Mesodermal cell (in vitro differentiated cells): ENCODE results near the gene SLC17A5.
"Not testable (repeated sequence)": the region's sequence is repeated elsewhere in the genome, so short reads cannot be mapped to it uniquely, and the experiment has no call there.

Experiments
- H3K27ac ChIP-seq: 2 replicates; pipeline ENCODE4 v1.7.0; 2013; ENCODE audit warnings: mild to moderate bottlenecking, low read depth, low read length, moderate library complexity; ENCODE audit not compliant: severe bottlenecking
- H3K36me3 ChIP-seq: 2 replicates; pipeline ENCODE4 v1.7.1; 2013; ENCODE audit warnings: mild to moderate bottlenecking, low read length, moderate library complexity; ENCODE audit not compliant: control insufficient read depth, insufficient read depth
- H3K4me1 ChIP-seq: one replicate; pipeline ENCODE4 v1.7.1; 2013; ENCODE audit warnings: mild to moderate bottlenecking, low read length; ENCODE audit not compliant: insufficient read depth, control insufficient read depth, poor library complexity, severe bottlenecking
- H3K4me3 ChIP-seq: 2 replicates; pipeline ENCODE4 v1.7.0; 2013; ENCODE audit warnings: low read length, control low read depth, mild to moderate bottlenecking; ENCODE audit not compliant: insufficient read depth, poor library complexity, severe bottlenecking; ENCODE audit errors: extremely low read depth
- H3K9me3 ChIP-seq: 2 replicates; pipeline ENCODE4 v1.7.1; 2013; ENCODE audit warnings: mild to moderate bottlenecking, low read length, moderate library complexity; ENCODE audit not compliant: control insufficient read depth
- WGBS, 2 experiments: methylation state at CpG; one replicate each; pipeline ENCODE4 v1.1.5; 2013; ENCODE audit warnings: missing lambda C conversion rate in 2 of 2; ENCODE audit not compliant: insufficient coverage in 2 of 2; 5-methylcytosine and 5-hydroxymethylcytosine counted together

SLC17A5 gene

DNA sequence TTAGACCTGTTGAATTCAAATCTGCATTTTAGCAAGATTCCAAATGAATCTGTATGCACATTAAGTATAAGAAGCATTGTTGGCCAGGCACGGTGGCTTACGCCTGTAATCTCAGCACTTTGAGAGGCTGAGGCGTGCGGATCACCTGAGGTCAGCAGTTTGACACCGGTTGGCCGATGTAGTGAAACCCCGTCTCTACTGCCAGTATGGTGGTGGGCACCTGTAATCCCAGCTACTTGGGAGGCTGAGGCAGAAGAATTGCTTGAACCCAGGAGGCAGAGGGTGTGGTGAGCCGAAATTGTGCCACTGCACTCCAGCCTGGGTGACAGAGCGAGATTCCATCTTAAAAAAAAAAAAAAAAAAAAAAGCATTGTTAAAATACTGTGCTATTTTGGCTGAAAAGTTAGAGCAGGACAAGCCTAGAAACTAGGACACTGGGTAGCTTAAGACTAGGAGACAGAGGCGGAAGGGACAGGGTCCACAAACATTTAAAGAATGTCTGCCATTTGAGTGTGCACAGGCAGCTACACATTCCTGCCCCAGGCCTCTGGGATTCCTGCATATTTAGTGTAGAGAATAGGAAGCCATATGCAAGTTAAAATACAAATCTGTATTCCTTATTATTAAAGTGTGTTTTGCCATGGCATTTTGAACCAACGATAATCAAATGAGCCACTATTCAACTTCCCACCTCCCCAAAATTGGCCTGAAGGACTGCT is 87.9 kb downstream of the SLC17A5 start:
- peak overlapping the region; percentile 93 for H3K27ac ChIP-seq

DNA sequence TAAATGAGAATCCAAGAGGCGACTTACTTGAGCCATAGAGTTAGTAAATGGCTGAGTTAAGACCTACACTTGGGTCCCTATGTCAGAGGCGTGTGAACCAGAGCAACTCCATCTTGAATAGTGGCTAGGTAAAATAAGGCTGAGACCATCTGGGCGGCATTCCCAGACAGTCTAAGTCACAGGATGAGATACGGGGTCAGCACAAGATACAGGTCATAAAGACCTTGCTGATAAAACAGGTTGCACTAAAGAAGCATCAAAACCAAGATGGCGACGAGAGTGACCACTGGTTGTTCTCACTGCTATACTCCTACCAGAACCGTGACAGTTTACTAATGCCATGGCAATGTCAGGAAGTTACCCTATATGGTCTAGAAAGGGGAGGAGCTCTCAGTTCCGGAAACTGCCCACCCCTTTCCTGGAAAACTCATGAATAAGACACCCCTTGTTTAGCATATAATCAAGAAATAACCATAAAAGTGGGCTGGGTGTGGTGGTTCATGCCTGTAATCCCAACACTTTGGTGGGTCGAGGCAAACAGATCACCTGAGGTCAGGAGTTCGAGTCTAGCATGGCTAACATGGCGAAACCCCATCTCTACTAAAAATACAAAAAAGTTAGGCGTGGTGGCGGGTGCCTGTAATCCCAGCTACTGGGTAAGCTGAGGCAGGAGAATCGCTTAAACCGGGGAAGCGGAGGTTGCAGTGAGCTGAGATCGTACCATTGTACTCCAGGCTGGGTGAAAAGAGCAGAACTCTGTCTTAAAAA is 89.0 kb downstream of the SLC17A5 start:
- Histone ChIP-seq H3K36me3 (no peaks in the 10 kb centered on the region), H3K27ac (no peak overlapping the region), H3K4me3 (no peak overlapping the region), H3K9me3 (peaks cover 3% of the 10 kb centered on the region), H3K4me1 (peaks cover 22% of the 10 kb centered on the region)
- WGBS, 2 experiments, result 92 to 93% methylated on average over 14 to 16 of the region's 17 CpGs

More for the DNA sequence above, 87.9 kb downstream of the SLC17A5 start:
- H3K9me3 ChIP-seq, result peaks cover 3% of the 10 kb centered on the region
- H3K4me1 ChIP-seq, result peaks cover 22% of the 10 kb centered on the region
- no peaks in the 10 kb centered on the region for H3K36me3 ChIP-seq
- 88 to 91% methylated on average over 8 of the region's 11 CpGs for WGBS, 2 experiments
- H3K4me3 ChIP-seq, result no peak overlapping the region

DNA sequence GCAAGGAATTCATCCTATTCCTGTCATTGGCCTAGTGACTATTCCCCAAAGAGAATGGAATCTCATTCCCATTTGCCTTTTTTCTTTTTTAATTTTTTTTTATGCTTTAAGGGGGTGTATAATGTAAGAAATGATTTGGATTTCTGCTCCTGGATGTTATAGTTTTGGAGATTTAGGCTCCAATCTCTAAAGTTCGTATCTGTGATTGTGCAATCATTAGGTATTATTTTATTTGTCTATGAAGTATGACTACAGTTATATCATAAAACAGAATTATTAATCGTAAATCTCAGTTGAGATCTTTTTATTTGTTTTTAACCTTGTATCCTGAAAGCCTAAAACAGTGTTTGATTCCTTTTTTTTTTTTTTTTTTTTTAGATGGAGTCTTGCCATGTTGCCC is 91.2 kb downstream of the SLC17A5 start:
- Histone ChIP-seq H3K4me1 (peaks cover 19% of the 10 kb centered on the region), H3K27ac (no peak overlapping the region), H3K36me3 (no peaks in the 10 kb centered on the region), H3K4me3 (no peak overlapping the region), H3K9me3 (peaks cover 3% of the 10 kb centered on the region)
- no CpG with 5 or more reads among the region's 2 CpGs for WGBS, 2 experiments

DNA sequence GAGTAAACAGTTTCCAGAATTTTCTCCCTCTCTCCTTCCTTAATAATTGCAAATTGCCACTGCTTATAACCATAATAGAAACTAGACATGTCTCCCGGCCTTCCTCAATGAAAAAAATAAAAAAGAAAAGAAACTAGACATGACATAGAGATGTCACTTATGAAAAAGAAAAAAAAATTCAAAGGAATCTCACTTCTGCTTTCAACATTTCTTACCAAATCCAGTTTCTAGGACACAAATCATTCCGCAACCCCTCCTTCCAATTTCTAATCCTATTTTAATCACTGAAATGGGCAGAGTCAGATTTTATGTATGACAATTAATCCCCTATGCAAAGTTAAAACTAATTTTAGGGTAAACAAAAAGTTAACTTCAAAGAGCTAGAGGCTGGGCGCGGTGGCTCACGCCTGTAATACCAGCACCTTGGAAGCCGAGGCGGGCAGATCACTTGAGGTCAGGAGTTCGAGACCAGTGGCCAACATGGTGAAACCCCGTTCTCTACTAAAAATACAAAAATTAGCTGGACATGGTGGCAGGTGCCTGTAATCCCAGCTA is 92.9 kb downstream of the SLC17A5 start:
- Histone ChIP-seq H3K4me1 (peaks cover 11% of the 10 kb centered on the region), H3K4me3 (no peak overlapping the region), H3K36me3 (no peaks in the 10 kb centered on the region), H3K27ac (peak overlapping the region; percentile 17), H3K9me3 (peaks cover 3% of the 10 kb centered on the region)
- WGBS, 2 experiments, result 85 to 93% methylated on average over 4 of the region's 9 CpGs

DNA sequence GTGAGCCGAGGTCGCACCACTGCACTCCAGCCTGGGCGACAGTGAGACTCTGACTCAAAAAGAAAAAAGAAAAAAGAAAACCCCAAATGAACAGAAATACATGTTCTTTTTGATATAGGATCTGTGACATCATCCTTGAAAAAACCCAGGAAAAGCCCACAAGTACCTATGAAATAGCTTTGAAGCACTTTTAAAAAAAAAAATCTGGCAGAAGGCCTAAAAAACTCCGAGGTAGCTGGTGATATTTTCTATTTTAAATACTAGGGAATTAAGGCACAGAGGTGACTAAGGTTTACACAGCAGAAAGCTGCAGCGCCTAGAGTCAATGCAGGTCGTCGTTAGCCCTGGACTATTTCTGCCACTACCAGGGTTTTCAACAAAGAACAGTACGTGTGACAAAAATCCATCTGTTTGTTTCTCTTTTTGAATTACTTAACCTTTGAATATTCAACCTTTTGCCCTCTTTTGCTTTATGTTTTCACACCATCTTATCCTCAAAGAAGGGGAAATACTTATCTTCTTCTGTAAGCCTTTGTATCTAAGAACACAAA is 93.5 kb downstream of the SLC17A5 start:
- 64 to 66% methylated on average over 4 to 5 of the region's 8 CpGs for WGBS, 2 experiments
- no peak overlapping the region for H3K4me3 ChIP-seq
- peaks cover 6% of the 10 kb centered on the region for H3K4me1 ChIP-seq
- H3K9me3 ChIP-seq, result peaks cover 3% of the 10 kb centered on the region
- H3K27ac ChIP-seq, result peak overlapping the region; percentile 17
- H3K36me3 ChIP-seq, result no peaks in the 10 kb centered on the region

DNA sequence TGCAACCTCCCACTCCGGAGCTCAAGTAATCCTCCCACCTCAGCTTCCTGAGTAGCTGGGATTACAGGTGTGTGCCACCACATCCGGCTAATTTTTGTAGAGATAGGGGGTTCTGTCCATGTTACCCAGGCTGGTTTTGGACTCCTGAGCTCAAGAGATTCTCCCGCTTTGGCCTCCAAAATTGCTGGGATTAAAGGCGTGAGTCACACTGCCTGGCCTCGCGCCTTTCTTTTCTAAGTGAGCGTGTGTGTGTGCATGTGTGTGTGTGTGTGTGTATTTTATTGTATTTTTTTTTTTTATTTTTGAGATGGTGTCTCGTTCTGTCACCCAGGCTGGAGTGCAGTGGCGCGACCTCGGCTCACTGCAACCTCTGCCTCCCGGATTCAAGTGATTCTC is 94.4 kb downstream of the SLC17A5 start:
- H3K27ac ChIP-seq, H3K36me3 ChIP-seq, H3K4me1 ChIP-seq, H3K4me3 ChIP-seq, H3K9me3 ChIP-seq: not testable (repeated sequence)
- WGBS, 2 experiments, result 89 to 96% methylated on average over 6 to 7 of the region's 12 CpGs

DNA sequence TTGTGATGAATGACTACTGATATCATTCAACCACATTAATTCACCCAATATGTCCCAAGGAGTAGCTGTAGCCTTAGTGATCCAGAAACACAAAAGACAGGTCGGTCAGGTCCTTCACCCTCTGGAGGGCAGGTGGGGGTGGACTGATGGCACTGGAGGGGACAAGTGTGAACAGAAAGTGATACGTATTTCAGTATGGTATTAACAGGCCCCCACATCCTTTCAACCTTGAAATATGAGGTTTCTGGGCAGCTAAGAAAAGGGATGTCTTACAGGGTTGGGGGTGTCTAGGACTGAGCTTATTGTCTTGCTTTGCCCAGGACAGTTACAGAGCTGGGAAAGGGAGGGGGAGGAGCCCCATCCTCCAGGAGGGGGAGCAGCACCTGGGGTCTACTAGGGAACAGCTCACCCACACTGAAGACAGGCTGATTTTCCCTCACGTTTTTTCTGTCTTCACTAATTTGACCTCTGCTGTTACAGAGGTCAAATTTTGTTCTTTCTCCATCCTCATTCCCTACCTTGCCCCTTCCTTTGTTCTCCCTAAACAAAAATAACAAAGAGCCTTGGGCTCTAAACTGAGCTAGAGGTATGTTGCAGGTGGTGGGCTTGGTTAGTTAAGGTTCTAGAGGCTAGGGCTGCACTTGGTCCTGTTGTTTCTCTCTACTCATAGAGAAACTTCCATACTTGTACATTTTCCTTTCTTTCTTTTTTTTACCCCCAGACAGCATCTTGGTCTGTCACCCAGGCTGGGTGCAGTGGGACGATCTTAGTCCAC is 95.0 kb downstream of the SLC17A5 start:
- no peak overlapping the region for H3K27ac ChIP-seq
- peaks cover 5% of the 10 kb centered on the region for H3K4me1 ChIP-seq
- WGBS, 2 experiments, result 57 to 73% methylated on average over 2 of the region's 4 CpGs
- H3K9me3 ChIP-seq, result no peaks in the 10 kb centered on the region
- H3K4me3 ChIP-seq, result no peak overlapping the region
- H3K36me3 ChIP-seq, result no peaks in the 10 kb centered on the region

DNA sequence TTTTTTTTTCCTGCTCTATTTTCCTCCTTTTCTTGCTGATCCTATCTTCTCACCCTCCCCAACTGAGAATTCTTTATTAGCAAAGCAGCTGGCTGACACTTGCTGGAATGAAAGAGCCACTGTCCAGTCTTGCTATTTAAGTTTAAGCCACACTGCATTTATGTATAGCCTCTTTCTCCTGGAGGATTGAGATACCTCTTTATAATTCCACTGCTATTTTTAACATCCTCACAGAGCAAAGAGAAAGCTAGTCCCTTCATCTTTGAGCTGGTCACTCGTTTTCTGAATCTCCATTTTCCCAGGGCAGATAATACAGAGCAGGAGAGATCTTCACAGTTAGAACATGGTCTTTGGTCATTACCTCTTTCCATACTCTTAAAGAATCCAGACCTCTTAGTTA is 97.0 kb downstream of the SLC17A5 start:
- Histone ChIP-seq H3K4me1 (peaks cover 5% of the 10 kb centered on the region), H3K27ac (peak overlapping the region; percentile 29), H3K4me3 (no peak overlapping the region), H3K9me3 (no peaks in the 10 kb centered on the region), H3K36me3 (no peaks in the 10 kb centered on the region)
- WGBS, 2 experiments, result 89% methylated on average over 1 of the region's 1 CpG; no CpG with 5 or more reads in 1 of the 2 experiments

DNA sequence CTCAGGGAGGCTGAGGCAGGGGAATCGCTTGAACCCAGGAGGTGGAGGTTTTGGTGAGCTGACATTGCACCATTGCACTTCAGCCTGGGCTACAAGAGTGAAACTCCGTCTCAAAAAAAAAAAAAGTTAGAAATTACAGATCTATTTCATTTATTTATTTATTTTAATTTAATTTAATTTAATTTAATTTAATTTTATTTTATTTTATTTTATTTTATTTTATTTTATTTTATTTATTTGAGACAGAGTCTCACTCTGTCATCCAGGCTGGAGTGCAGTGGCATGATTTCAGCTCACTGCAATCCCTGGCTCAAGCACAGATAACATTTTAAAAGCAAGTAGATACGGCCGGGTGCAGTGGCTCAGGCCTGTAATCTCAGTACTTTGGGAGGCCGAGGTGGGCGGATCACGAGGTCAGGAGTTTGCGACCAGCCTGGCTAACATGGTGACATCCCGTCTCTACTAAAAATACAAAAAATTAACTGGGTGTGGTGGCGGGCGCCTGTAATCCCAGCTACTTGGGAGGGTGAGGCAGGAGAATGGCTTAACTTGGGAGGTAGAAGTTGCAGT is 98.3 kb downstream of the SLC17A5 start:
- not testable (repeated sequence) for H3K36me3 ChIP-seq, H3K4me3 ChIP-seq, H3K9me3 ChIP-seq, H3K4me1 ChIP-seq, H3K27ac ChIP-seq
- WGBS, 2 experiments, result 100% methylated on average over 2 to 4 of the region's 11 CpGs

DNA sequence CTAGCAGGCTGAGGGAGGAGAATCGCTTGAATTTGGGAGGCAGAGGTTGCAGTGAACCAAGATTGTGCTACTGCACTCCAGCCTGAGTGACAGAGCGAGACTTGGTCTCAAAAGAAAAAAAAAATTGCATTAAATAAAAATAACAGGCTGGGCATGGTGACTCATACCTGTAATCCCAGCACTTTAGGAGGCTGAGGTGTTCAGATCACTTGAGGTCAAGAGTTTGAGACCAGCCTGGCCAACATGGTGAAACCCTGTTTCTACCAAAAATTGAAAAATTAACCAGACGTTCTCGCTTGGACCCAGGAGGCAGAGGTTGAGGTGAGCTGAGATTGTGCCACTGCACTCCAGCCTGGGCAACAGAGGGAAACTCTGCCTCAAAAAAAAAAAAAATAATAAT is 102.7 kb downstream of the SLC17A5 start:
- 71 to 92% methylated on average over 1 to 2 of the region's 4 CpGs for WGBS, 2 experiments
- H3K9me3 ChIP-seq, H3K27ac ChIP-seq, H3K4me1 ChIP-seq, H3K4me3 ChIP-seq, H3K36me3 ChIP-seq: not testable (repeated sequence)
